Naive thymus-derived CD8-positive, alpha-beta T cell (primary cell): ENCODE data around the gene RNF130. TPM values are rescaled to one million over a fixed set of nuclear protein-coding genes. Genes with fewer than 3 reads are reported as not detected.

Experiments
- ATAC-seq, 2 donors: fragments of 150-1000 bp; cut with Tn5 transposase in 1 of 2; sonication (Bioruptor Pico), chemical (Tn5 transposase) in 1 of 2; 1 replicate in 1 of 2; 2 replicates in 1 of 2; pipeline ENCODE4 v1.10.0; 2021; ENCODE audit warnings: mild to moderate bottlenecking in 2 of 2, moderate library complexity in 2 of 2
- POLR2A ChIA-PET: fragments of 350-600 bp; sonication (Branson Sonifier 250); formaldehyde crosslinking; loops from one replicate; lab custom pipeline; 2021; ENCODE audit warnings: antibody characterized with exemption; lab: Charles Lee
- DNase-seq, 10 donors: peaks; one replicate each; pipeline versions ENCODE4 v3.0.0 to v3.0.0-alpha.2; 2020 to 2022
- H3K27ac Mint-ChIP-seq, 10 donors: one replicate each; pipeline ENCODE4 v1.8.0; 2020 to 2022; ENCODE audit warnings: mild to moderate bottlenecking in 10 of 10, mixed read lengths in 10 of 10, moderate library complexity in 4 of 10, inconsistent platforms in 1 of 10
- H3K27me3 Mint-ChIP-seq, 5 donors: one replicate each; pipeline ENCODE4 v1.8.0; 2021 to 2022; ENCODE audit warnings: mixed read lengths in 5 of 5
- H3K36me3 Mint-ChIP-seq, 3 donors: one replicate each; pipeline ENCODE4 v1.8.0; 2020 to 2022; ENCODE audit warnings: mixed read lengths in 3 of 3, mild to moderate bottlenecking in 2 of 3, inconsistent platforms in 1 of 3
- H3K4me1 Mint-ChIP-seq, 4 donors: one replicate each; pipeline ENCODE4 v1.8.0; 2021 to 2022; ENCODE audit warnings: mixed read lengths in 4 of 4
- H3K4me3 Mint-ChIP-seq, 10 donors: one replicate each; pipeline ENCODE4 v1.8.0; 2020 to 2022; ENCODE audit warnings: mild to moderate bottlenecking in 10 of 10, mixed read lengths in 10 of 10, moderate library complexity in 6 of 10, inconsistent platforms in 1 of 10
- H3K9me3 Mint-ChIP-seq, 9 donors: one replicate each; pipeline ENCODE4 v1.8.0; 2020 to 2022; ENCODE audit warnings: mixed read lengths in 9 of 9, mild to moderate bottlenecking in 3 of 9, inconsistent platforms in 1 of 9, moderate library complexity in 1 of 9
- polyA plus RNA-seq, 3 donors: library from polyadenylated mRNA; unstranded; fragments of 300-500 nt; fragmentation: Illumina TruSeq; gene quantifications; one replicate each; pipeline ENCODE4 v1.2.3, GENCODE V29; 2021
- total RNA-seq, 8 experiments: library from RNA in 2 of 8; stranded (reverse) in 2 of 8; gene quantifications; one replicate each; pipeline ENCODE4 v1.2.3 and lab custom pipeline; 2021 to 2026

The RNF130 gene
- total and polyA plus RNA-seq, 5 experiments from 2014 or later, result 17.8 to 24.2 (median 22.6) TPM

GRCh38 chr5:180113660-180114303, 42.2 kb upstream of the RNF130 start:
- H3K36me3 Mint-ChIP-seq, result no peaks in the 10 kb centered on the region
- H3K27ac Mint-ChIP-seq, result no peak overlapping the region
- H3K9me3 Mint-ChIP-seq, result peaks cover 0 to 4% (median 0%) of the 10 kb centered on the region in 9 donors
- DNase-seq, result no peak
- peaks cover 0 to 2% (median 0%) of the 10 kb centered on the region in 4 donors for H3K4me1 Mint-ChIP-seq
- no peak for ATAC-seq
- no peak overlapping the region for H3K4me3 Mint-ChIP-seq
- POLR2A ChIA-PET, result no interaction called here
- H3K27me3 Mint-ChIP-seq, result peaks cover 0 to 7% (median 1%) of the 10 kb centered on the region in 5 donors

- Mint-ChIP-seq H3K4me3 (no peak overlapping the region), H3K27ac (no peak overlapping the region), H3K27me3 (peaks cover 0 to 3% (median 2%) of the 10 kb centered on the region in 5 donors), H3K36me3 (peaks cover 0 to 10% (median 0%) of the 10 kb centered on the region in 3 donors), H3K4me1 (peaks cover 0 to 2% (median 0%) of the 10 kb centered on the region in 4 donors), H3K9me3 (peaks cover 0 to 15% (median 7%) of the 10 kb centered on the region in 9 donors)
- DNase-seq (no peak), ATAC-seq (no peak)
- POLR2A ChIA-PET, result no interaction called here
Measured at GRCh38 chr5:180112181-180112861, 40.8 kb upstream of the RNF130 start.

GRCh38 chr5:180111273-180112002, 39.9 kb upstream of the RNF130 start:
- H3K27ac Mint-ChIP-seq, result no peak overlapping the region
- H3K4me1 Mint-ChIP-seq, result peaks cover 0 to 2% (median 0%) of the 10 kb centered on the region in 4 donors
- peaks cover 3 to 24% (median 15%) of the 10 kb centered on the region in 9 donors for H3K9me3 Mint-ChIP-seq
- H3K27me3 Mint-ChIP-seq, result peaks cover 2 to 7% (median 3%) of the 10 kb centered on the region in 5 donors
- no peak for DNase-seq
- no peak overlapping the region for H3K4me3 Mint-ChIP-seq
- H3K36me3 Mint-ChIP-seq, result peaks cover 0 to 18% (median 5%) of the 10 kb centered on the region in 3 donors
- ATAC-seq, result no peak
- POLR2A ChIA-PET, result no interaction called here

- DNase-seq (no peak), ATAC-seq (no peak)
- POLR2A ChIA-PET, result no interaction called here
- H3K27me3 Mint-ChIP-seq, result peaks cover 2 to 10% (median 7%) of the 10 kb centered on the region in 5 donors
- H3K4me1 Mint-ChIP-seq, result peaks cover 0 to 2% (median 0%) of the 10 kb centered on the region in 4 donors
- no peak overlapping the region for H3K27ac Mint-ChIP-seq
- H3K4me3 Mint-ChIP-seq, result no peak overlapping the region
- peaks cover 0 to 22% (median 8%) of the 10 kb centered on the region in 3 donors for H3K36me3 Mint-ChIP-seq
- H3K9me3 Mint-ChIP-seq, result peaks cover 4 to 29% (median 21%) of the 10 kb centered on the region in 9 donors
Measured at GRCh38 chr5:180109920-180110319, 38.4 kb upstream of the RNF130 start.

GRCh38 chr5:180107005-180107404, 35.4 kb upstream of the RNF130 start:
- POLR2A ChIA-PET, result no interaction called here
- Mint-ChIP-seq H3K4me3 (no peak overlapping the region), H3K4me1 (no peaks in the 10 kb centered on the region), H3K36me3 (peaks cover 0 to 22% (median 8%) of the 10 kb centered on the region in 3 donors), H3K27me3 (peaks cover 2 to 10% (median 7%) of the 10 kb centered on the region in 5 donors), H3K27ac (no peak overlapping the region), H3K9me3 (peaks cover 4 to 29% (median 21%) of the 10 kb centered on the region in 9 donors)
- ATAC-seq (no peak), DNase-seq (no peak)

GRCh38 chr5:180105827-180106312, 34.3 kb upstream of the RNF130 start:
- Mint-ChIP-seq H3K4me1 (no peaks in the 10 kb centered on the region), H3K36me3 (peaks cover 0 to 22% (median 8%) of the 10 kb centered on the region in 3 donors), H3K9me3 (peaks cover 4 to 29% (median 21%) of the 10 kb centered on the region in 9 donors), H3K4me3 (no peak overlapping the region), H3K27me3 (peaks cover 2 to 10% (median 7%) of the 10 kb centered on the region in 5 donors), H3K27ac (no peak overlapping the region)
- DNase-seq, result no peak
- POLR2A ChIA-PET, result interaction anchor here (0.6 kb wide), 1 partner anchor 16 kb away, joined by 3 read pairs; no protein-coding TSS in a partner anchor
- no peak for ATAC-seq

GRCh38 chr5:180104168-180104530, 32.6 kb upstream of the RNF130 start:
- POLR2A ChIA-PET, result no interaction called here
- H3K4me1 Mint-ChIP-seq, result no peaks in the 10 kb centered on the region
- peaks cover 0 to 22% (median 8%) of the 10 kb centered on the region in 3 donors for H3K36me3 Mint-ChIP-seq
- H3K9me3 Mint-ChIP-seq, result peaks cover 4 to 29% (median 21%) of the 10 kb centered on the region in 9 donors
- ATAC-seq (no peak), DNase-seq (no peak)
- H3K4me3 Mint-ChIP-seq, result no peak overlapping the region
- H3K27ac Mint-ChIP-seq, result no peak overlapping the region
- H3K27me3 Mint-ChIP-seq, result peaks cover 0 to 10% (median 7%) of the 10 kb centered on the region in 5 donors

- no peaks in the 10 kb centered on the region for H3K4me1 Mint-ChIP-seq
- POLR2A ChIA-PET, result no interaction called here
- peaks cover 4 to 24% (median 21%) of the 10 kb centered on the region in 9 donors for H3K9me3 Mint-ChIP-seq
- DNase-seq (no peak), ATAC-seq (no peak)
- H3K4me3 Mint-ChIP-seq, result no peak overlapping the region
- peaks cover 0 to 22% (median 8%) of the 10 kb centered on the region in 3 donors for H3K36me3 Mint-ChIP-seq
- H3K27ac Mint-ChIP-seq, result no peak overlapping the region
- H3K27me3 Mint-ChIP-seq, result peaks cover 0 to 10% (median 7%) of the 10 kb centered on the region in 5 donors
Measured at GRCh38 chr5:180103487-180104167, 32.1 kb upstream of the RNF130 start.

GRCh38 chr5:180102636-180103035, 31.1 kb upstream of the RNF130 start:
- ATAC-seq (no peak), DNase-seq (no peak)
- Mint-ChIP-seq H3K27me3 (peaks cover 0 to 10% (median 7%) of the 10 kb centered on the region in 5 donors), H3K36me3 (peaks cover 0 to 12% (median 8%) of the 10 kb centered on the region in 3 donors), H3K9me3 (peaks cover 4 to 16% (median 14%) of the 10 kb centered on the region in 9 donors), H3K4me1 (no peaks in the 10 kb centered on the region), H3K4me3 (no peak overlapping the region), H3K27ac (no peak overlapping the region)
- POLR2A ChIA-PET, result no interaction called here

GRCh38 chr5:180101451-180102105, 30.0 kb upstream of the RNF130 start:
- H3K4me1 Mint-ChIP-seq, result peaks cover 0 to 4% (median 0%) of the 10 kb centered on the region in 4 donors
- H3K27me3 Mint-ChIP-seq, result peaks cover 0 to 12% (median 5%) of the 10 kb centered on the region in 5 donors
- POLR2A ChIA-PET, result interaction anchor here (0.5 kb wide), 1 partner anchor 16 kb away, joined by 5 read pairs; no protein-coding TSS in a partner anchor
- no peak overlapping the region for H3K4me3 Mint-ChIP-seq
- DNase-seq (no peak), ATAC-seq (no peak)
- H3K36me3 Mint-ChIP-seq, result peaks cover 0 to 6% (median 5%) of the 10 kb centered on the region in 3 donors
- H3K27ac Mint-ChIP-seq, result no peak overlapping the region
- peaks cover 2 to 8% (median 6%) of the 10 kb centered on the region in 9 donors for H3K9me3 Mint-ChIP-seq

- Mint-ChIP-seq H3K27ac (no peak overlapping the region), H3K9me3 (peaks cover 0 to 4% (median 0%) of the 10 kb centered on the region in 9 donors), H3K36me3 (no peaks in the 10 kb centered on the region), H3K4me1 (peaks cover 0 to 4% (median 0%) of the 10 kb centered on the region in 4 donors), H3K27me3 (peaks cover 0 to 11% (median 2%) of the 10 kb centered on the region in 5 donors), H3K4me3 (no peak overlapping the region)
- POLR2A ChIA-PET, result no interaction called here
- DNase-seq, result no peak
- ATAC-seq, result no peak
Measured at GRCh38 chr5:180100621-180101450, 29.3 kb upstream of the RNF130 start.
